ENCODE results near the gene FXR2. TPM values are rescaled to one million over a fixed set of nuclear protein-coding genes. Genes with fewer than 3 reads are reported as not detected.
A peak's percentile ranks its signal among the peaks of the same experiment; 100 is the strongest.

FXR2 gene
- total and polyA plus RNA-seq, 9 donors: 31.4 to 37.2 (median 35.1) TPM

DNA sequence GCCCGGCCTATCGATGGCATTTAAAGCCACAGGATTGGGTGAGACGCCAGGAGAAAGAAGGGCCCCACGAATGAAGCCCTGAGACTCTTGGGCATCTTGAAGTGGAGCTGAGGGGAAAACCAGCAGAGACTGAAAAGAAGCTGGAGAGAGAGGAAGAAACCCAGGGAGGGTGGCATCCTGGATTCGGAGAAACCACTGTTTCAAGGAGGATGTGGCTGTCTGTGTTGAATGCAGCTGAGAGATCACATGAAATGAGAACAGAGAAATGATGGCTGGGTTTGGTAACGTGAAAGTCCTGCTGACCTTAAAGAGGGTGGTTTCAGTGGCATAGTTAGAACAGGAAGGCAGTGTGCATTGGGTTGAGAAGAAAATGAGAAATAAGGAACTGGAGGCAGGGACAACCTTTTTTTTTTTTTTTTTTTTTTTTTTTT is 62.1 kb downstream of the FXR2 start:
- Histone ChIP-seq H3K27ac (ENCODE audit: low read length) (peak overlapping the region; percentile 35), H3K4me1 (ENCODE audit: control insufficient read depth, insufficient read depth, low read length) (peaks cover 27% of the 10 kb centered on the region), H3K27me3 (ENCODE audit: control insufficient read depth, insufficient read depth, low read length) (no peaks in the 10 kb centered on the region), H3K4me3 (ENCODE audit: low read length) (no peak overlapping the region), H3K9me3 (replicated peaks; ENCODE audit: control insufficient read depth, low read depth, low read length) (no peaks in the 10 kb centered on the region), H3K36me3 (ENCODE audit: control insufficient read depth, insufficient read depth, low read length) (peaks cover 6% of the 10 kb centered on the region)
- WGBS (ENCODE audit: insufficient coverage): 78% methylated on average over 6 of the region's 6 CpGs
- peak; percentile 74 for DNase-seq

DNA sequence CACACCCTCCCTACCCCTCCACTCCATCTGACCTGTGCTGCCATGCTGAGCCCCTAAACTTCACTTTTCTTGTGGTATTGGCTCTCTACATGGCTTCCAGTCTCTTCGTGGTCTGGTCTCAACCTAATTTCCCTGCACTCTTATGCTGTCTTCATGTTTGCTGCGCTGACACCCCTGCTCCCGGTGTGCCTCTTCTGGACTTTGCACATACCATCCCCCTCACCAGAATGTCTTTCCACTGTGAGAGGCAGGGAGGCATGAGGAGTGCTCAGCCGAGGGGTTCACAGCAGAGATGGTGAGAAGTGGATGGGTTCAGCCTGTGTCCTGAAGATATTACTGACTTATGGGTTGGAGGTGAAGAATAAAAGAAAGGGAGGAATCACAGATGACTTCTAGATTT is 63.3 kb downstream of the FXR2 start:
- H3K27me3 ChIP-seq (ENCODE audit: control insufficient read depth, insufficient read depth, low read length): no peaks in the 10 kb centered on the region
- peaks cover 6% of the 10 kb centered on the region for H3K36me3 ChIP-seq (ENCODE audit: control insufficient read depth, insufficient read depth, low read length)
- H3K9me3 ChIP-seq (replicated peaks; ENCODE audit: control insufficient read depth, low read depth, low read length): no peaks in the 10 kb centered on the region
- no peak overlapping the region for H3K27ac ChIP-seq (ENCODE audit: low read length)
- WGBS (ENCODE audit: insufficient coverage): 75% methylated on average over 1 of the region's 4 CpGs
- DNase-seq: no peak
- H3K4me1 ChIP-seq (ENCODE audit: control insufficient read depth, insufficient read depth, low read length): peaks cover 19% of the 10 kb centered on the region
- H3K4me3 ChIP-seq (ENCODE audit: low read length): no peak overlapping the region

DNA sequence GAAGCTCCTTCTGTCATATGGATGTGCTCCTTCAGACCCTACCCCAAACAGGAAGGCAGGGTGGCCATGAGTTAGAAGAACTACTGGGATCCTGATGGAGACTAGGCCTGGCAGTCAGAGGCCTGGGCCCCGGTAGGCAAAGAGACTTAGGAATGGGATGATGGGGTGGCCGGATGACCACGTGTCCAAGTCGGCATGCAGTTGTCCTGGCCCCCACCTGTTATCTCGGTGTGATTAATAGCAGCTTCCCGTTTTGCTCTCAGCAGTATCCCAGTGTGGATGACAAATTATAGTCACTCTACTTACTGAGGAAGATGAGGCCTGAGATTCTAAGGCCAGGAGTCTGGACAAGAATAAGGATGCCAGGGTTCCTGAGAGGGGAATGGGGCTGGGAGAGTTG is 64.4 kb downstream of the FXR2 start:
- Histone ChIP-seq H3K27ac (ENCODE audit: low read length) (peak overlapping the region; percentile 29), H3K27me3 (ENCODE audit: control insufficient read depth, insufficient read depth, low read length) (no peaks in the 10 kb centered on the region), H3K9me3 (replicated peaks; ENCODE audit: control insufficient read depth, low read depth, low read length) (no peaks in the 10 kb centered on the region), H3K4me1 (ENCODE audit: control insufficient read depth, insufficient read depth, low read length) (peaks cover 19% of the 10 kb centered on the region), H3K36me3 (ENCODE audit: control insufficient read depth, insufficient read depth, low read length) (peaks cover 6% of the 10 kb centered on the region), H3K4me3 (ENCODE audit: low read length) (no peak overlapping the region)
- 65% methylated on average over 4 of the region's 6 CpGs for WGBS (ENCODE audit: insufficient coverage)
- DNase-seq: no peak

DNA sequence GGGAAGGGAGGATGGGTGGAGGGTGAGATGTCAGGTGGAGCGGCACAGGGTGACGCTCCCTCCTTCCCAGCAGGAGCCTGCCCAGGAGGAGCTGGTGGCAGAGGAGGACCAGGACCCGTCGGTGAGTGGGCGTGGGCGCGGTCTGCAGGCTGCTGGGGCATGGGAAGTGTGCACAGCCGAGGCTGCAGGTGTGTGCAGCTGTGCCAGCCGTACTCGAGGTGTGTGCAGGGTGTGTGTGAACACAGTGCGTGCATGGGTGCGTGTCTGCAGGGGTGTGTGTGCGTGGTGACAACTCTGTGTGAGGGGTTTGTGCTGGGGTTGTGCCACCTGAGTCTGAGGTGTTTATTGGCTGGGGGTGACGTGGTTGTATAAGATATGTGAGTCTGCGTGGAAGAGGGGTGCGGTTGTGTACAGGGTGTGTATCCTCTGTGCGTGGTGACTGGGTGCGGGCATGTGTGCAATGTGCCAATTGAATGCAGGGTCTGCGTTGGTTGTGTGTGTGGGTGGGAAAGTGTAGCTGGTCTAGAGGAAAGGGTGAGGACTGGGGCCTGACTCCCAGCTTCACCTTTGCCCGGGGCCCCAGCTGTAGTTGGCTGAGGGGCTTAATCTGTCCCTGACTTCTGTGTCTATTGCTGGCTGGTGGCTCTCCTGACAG is 65.2 kb downstream of the FXR2 start:
- H3K27ac ChIP-seq (ENCODE audit: low read length): peak overlapping the region; percentile 79
- peak overlapping the region; percentile 72 for H3K4me3 ChIP-seq (ENCODE audit: low read length)
- H3K36me3 ChIP-seq (ENCODE audit: control insufficient read depth, insufficient read depth, low read length): peaks cover 6% of the 10 kb centered on the region
- WGBS (ENCODE audit: insufficient coverage): 38% methylated on average over 20 of the region's 20 CpGs
- H3K9me3 ChIP-seq (replicated peaks; ENCODE audit: control insufficient read depth, low read depth, low read length): no peaks in the 10 kb centered on the region
- DNase-seq: no peak
- peaks cover 19% of the 10 kb centered on the region for H3K4me1 ChIP-seq (ENCODE audit: control insufficient read depth, insufficient read depth, low read length)
- H3K27me3 ChIP-seq (ENCODE audit: control insufficient read depth, insufficient read depth, low read length): no peaks in the 10 kb centered on the region

DNA sequence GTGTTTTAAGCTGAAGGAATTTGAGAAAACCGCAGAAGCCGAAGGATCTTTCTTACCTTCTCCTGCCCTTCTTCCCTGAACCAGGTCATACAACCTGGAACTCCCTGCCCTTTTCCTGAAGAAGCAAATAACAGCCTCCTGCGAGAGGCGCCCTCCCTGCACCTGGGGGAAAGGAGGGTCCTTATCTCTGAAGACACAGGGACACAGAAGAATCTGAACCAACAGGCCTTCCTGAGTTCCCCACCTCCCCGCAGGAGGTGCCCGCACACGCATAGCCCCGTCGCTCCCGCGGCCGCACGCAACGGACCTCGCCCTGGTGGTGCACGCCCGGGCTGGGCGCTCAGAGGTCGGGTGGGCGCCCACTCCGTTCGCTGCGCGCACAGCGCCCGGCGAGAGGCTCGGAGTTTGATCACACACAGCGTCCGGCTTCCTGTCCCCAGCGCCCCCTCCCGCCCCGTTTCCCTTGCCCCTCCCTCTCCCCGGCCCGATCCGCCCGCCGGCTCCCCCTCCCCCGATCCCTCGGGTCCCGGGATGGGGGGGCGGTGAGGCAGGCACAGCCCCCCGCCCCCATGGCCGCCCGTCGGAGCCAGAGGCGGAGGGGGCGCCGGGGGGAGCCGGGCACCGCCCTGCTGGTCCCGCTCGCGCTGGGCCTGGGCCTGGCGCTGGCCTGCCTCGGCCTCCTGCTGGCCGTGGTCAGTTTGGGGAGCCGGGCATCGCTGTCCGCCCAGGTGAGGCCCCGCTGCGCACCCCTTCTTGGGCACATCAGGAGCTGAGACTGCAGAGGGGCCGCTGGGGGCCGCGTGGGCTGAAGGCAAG is 65.9 kb downstream of the FXR2 start, which contains the start of gene TNFSF12:
Gene TNFSF12 (plus strand): TSS at position 474 of the 816 bp plus-strand sequence. CDS start 96 bp downstream, at position 570.
- peak within 1 kb of the TSS; percentile 79 for H3K27ac ChIP-seq (ENCODE audit: low read length)
- peaks cover 6% of the 10 kb centered on the region for H3K36me3 ChIP-seq (ENCODE audit: control insufficient read depth, insufficient read depth, low read length)
- H3K9me3 ChIP-seq (replicated peaks; ENCODE audit: control insufficient read depth, low read depth, low read length): no peaks in the 10 kb centered on the region
- H3K27me3 ChIP-seq (ENCODE audit: control insufficient read depth, insufficient read depth, low read length): no peaks in the 10 kb centered on the region
- peak within 1 kb of the TSS; percentile 72 for H3K4me3 ChIP-seq (ENCODE audit: low read length)
- peak; percentile 78 for DNase-seq
- peaks cover 19% of the 10 kb centered on the region for H3K4me1 ChIP-seq (ENCODE audit: control insufficient read depth, insufficient read depth, low read length)
- 2% methylated on average over 50 of the region's 65 CpGs for WGBS (ENCODE audit: insufficient coverage)

DNA sequence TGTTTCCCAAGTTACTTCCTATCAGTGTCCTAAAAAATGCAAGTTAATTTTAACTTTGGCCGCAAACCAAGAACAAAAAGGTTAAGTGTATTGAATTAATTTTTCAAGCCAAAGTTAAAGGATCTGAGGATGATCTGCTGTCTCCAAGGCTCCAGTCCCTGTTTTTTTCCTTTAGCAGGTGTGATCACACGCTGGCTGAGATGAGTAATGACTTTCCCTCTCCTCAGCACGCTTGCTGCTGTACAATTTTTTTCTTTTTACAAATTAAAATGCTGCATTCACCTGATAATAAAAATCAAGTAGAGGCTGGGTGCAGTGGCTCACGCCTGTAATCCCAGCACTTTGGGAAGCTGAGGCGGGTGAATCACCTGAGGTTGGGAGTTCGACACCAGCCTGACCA is 69.8 kb downstream of the FXR2 start:
- Histone ChIP-seq H3K27ac (ENCODE audit: low read length) (no peak overlapping the region), H3K4me3 (ENCODE audit: low read length) (no peak overlapping the region), H3K9me3 (replicated peaks; ENCODE audit: control insufficient read depth, low read depth, low read length) (no peaks in the 10 kb centered on the region), H3K36me3 (ENCODE audit: control insufficient read depth, insufficient read depth, low read length) (no peaks in the 10 kb centered on the region), H3K4me1 (ENCODE audit: control insufficient read depth, insufficient read depth, low read length) (peaks cover 11% of the 10 kb centered on the region), H3K27me3 (ENCODE audit: control insufficient read depth, insufficient read depth, low read length) (no peaks in the 10 kb centered on the region)
- 80% methylated on average over 1 of the region's 6 CpGs for WGBS (ENCODE audit: insufficient coverage)
- DNase-seq: peak; percentile 32

Other genes with a start within 250 kb of the FXR2 start
- 0.31 TPM for gene TNK1, start 233.8 kb downstream of the FXR2 start, total RNA-seq
- 1 to 10 TPM in 2 of 8 donors, under 1 TPM in 6; 0.23 to 1.3 (median 0.70) TPM for gene TNK1, start 233.8 kb downstream of the FXR2 start, polyA plus RNA-seq (ENCODE audit: insufficient read depth in 1 of 8, insufficient read length in 8 of 8, low replicate concordance in 1 of 8)
- 14.2 TPM for gene PLSCR3, start 220.4 kb downstream of the FXR2 start, total RNA-seq
- gene PLSCR3, start 220.4 kb downstream of the FXR2 start, polyA plus RNA-seq (ENCODE audit: insufficient read depth in 1 of 8, insufficient read length in 8 of 8, low replicate concordance in 1 of 8): 10 to 100 TPM; 24.2 to 38.9 (median 30.0) TPM
- gene TMEM256, start 210.8 kb downstream of the FXR2 start, total RNA-seq: 100 TPM
- gene TMEM256, start 210.8 kb downstream of the FXR2 start, polyA plus RNA-seq (ENCODE audit: insufficient read depth in 1 of 8, insufficient read length in 8 of 8, low replicate concordance in 1 of 8): 10 to 100 TPM; 45.4 to 70.0 (median 57.7) TPM
- gene NLGN2, start 207.1 kb downstream of the FXR2 start, total RNA-seq: 7.7 TPM
- gene NLGN2, start 207.1 kb downstream of the FXR2 start, polyA plus RNA-seq (ENCODE audit: insufficient read depth in 1 of 8, insufficient read length in 8 of 8, low replicate concordance in 1 of 8): 10 to 100 TPM; 20.6 to 36.2 (median 27.0) TPM
- gene SPEM1, start 194.6 kb downstream of the FXR2 start, total RNA-seq: not detected
- not detected for gene SPEM1, start 194.6 kb downstream of the FXR2 start, polyA plus RNA-seq (ENCODE audit: insufficient read depth in 1 of 8, insufficient read length in 8 of 8, low replicate concordance in 1 of 8)
- gene SPEM2, start 189.3 kb downstream of the FXR2 start, total RNA-seq: not detected
- gene SPEM2, start 189.3 kb downstream of the FXR2 start, polyA plus RNA-seq (ENCODE audit: insufficient read depth in 1 of 8, insufficient read length in 8 of 8, low replicate concordance in 1 of 8): not detected
- not detected for gene SPEM3, start 186.0 kb downstream of the FXR2 start, total RNA-seq
- under 1 TPM in 1 of 8 donors, not detected in 7; 0.26 TPM for gene SPEM3, start 186.0 kb downstream of the FXR2 start, polyA plus RNA-seq (ENCODE audit: insufficient read depth in 1 of 8, insufficient read length in 8 of 8, low replicate concordance in 1 of 8)
- gene TMEM102, start 179.5 kb downstream of the FXR2 start, total RNA-seq: 0.93 TPM
- 1 to 10 TPM in 4 of 8 donors, under 1 TPM in 4; 0.72 to 1.7 (median 0.95) TPM for gene TMEM102, start 179.5 kb downstream of the FXR2 start, polyA plus RNA-seq (ENCODE audit: insufficient read depth in 1 of 8, insufficient read length in 8 of 8, low replicate concordance in 1 of 8)
- 1.6 TPM for gene FGF11, start 175.4 kb downstream of the FXR2 start, total RNA-seq
- gene FGF11, start 175.4 kb downstream of the FXR2 start, polyA plus RNA-seq (ENCODE audit: insufficient read depth in 1 of 8, insufficient read length in 8 of 8, low replicate concordance in 1 of 8): 1 to 10 TPM; 1.0 to 4.8 (median 2.1) TPM
- gene CHRNB1, start 169.8 kb downstream of the FXR2 start, total RNA-seq: 52.8 TPM
- 10 to 100 TPM; 58.0 to 80.8 (median 70.9) TPM for gene CHRNB1, start 169.8 kb downstream of the FXR2 start, polyA plus RNA-seq (ENCODE audit: insufficient read depth in 1 of 8, insufficient read length in 8 of 8, low replicate concordance in 1 of 8)
- gene ZBTB4, start 135.3 kb downstream of the FXR2 start, total RNA-seq: 14.1 TPM
- 10 to 100 TPM; 20.1 to 31.6 (median 24.5) TPM for gene ZBTB4, start 135.3 kb downstream of the FXR2 start, polyA plus RNA-seq (ENCODE audit: insufficient read depth in 1 of 8, insufficient read length in 8 of 8, low replicate concordance in 1 of 8)
- not detected for gene SLC35G6, start 133.5 kb downstream of the FXR2 start, total RNA-seq
- gene SLC35G6, start 133.5 kb downstream of the FXR2 start, polyA plus RNA-seq (ENCODE audit: insufficient read depth in 1 of 8, insufficient read length in 8 of 8, low replicate concordance in 1 of 8): under 1 TPM in 6 of 8 donors, not detected in 2; 0.09 to 0.27 (median 0.18) TPM
- gene POLR2A, start 130.5 kb downstream of the FXR2 start, total RNA-seq: 30.9 TPM
- 10 to 100 TPM; 42.0 to 81.0 (median 60.8) TPM for gene POLR2A, start 130.5 kb downstream of the FXR2 start, polyA plus RNA-seq (ENCODE audit: insufficient read depth in 1 of 8, insufficient read length in 8 of 8, low replicate concordance in 1 of 8)
- gene TNFSF12, start 65.8 kb downstream of the FXR2 start, total RNA-seq: 13.2 TPM
- 10 to 100 TPM; 22.2 to 35.9 (median 28.2) TPM for gene TNFSF12, start 65.8 kb downstream of the FXR2 start, polyA plus RNA-seq (ENCODE audit: insufficient read depth in 1 of 8, insufficient read length in 8 of 8, low replicate concordance in 1 of 8)
- 2.2 TPM for gene TNFSF13, start 56.1 kb downstream of the FXR2 start, total RNA-seq
- gene TNFSF13, start 56.1 kb downstream of the FXR2 start, polyA plus RNA-seq (ENCODE audit: insufficient read depth in 1 of 8, insufficient read length in 8 of 8, low replicate concordance in 1 of 8): 1 to 10 TPM; 3.5 to 5.9 (median 4.3) TPM
- gene SENP3, start 53.0 kb downstream of the FXR2 start, total RNA-seq: 34.5 TPM
- gene SENP3, start 53.0 kb downstream of the FXR2 start, polyA plus RNA-seq (ENCODE audit: insufficient read depth in 1 of 8, insufficient read length in 8 of 8, low replicate concordance in 1 of 8): 10 to 100 TPM; 33.8 to 43.6 (median 41.7) TPM
- 15.7 TPM for gene CD68, start 35.3 kb downstream of the FXR2 start, total RNA-seq
- gene CD68, start 35.3 kb downstream of the FXR2 start, polyA plus RNA-seq (ENCODE audit: insufficient read depth in 1 of 8, insufficient read length in 8 of 8, low replicate concordance in 1 of 8): 10 to 100 TPM; 20.2 to 56.6 (median 38.8) TPM
- gene MPDU1, start 31.0 kb downstream of the FXR2 start, total RNA-seq: 34.4 TPM
- gene MPDU1, start 31.0 kb downstream of the FXR2 start, polyA plus RNA-seq (ENCODE audit: insufficient read depth in 1 of 8, insufficient read length in 8 of 8, low replicate concordance in 1 of 8): 10 to 100 TPM; 43.2 to 63.6 (median 50.2) TPM
- 1.4 TPM for gene SOX15, start 24.8 kb downstream of the FXR2 start, total RNA-seq
- 1 to 10 TPM; 1.6 to 4.1 (median 2.0) TPM for gene SOX15, start 24.8 kb downstream of the FXR2 start, polyA plus RNA-seq (ENCODE audit: insufficient read depth in 1 of 8, insufficient read length in 8 of 8, low replicate concordance in 1 of 8)
- 72.1 TPM for gene SAT2, start 12.9 kb upstream of the FXR2 start, total RNA-seq
- 10 to 100 TPM; 61.5 to 82.1 (median 69.9) TPM for gene SAT2, start 12.9 kb upstream of the FXR2 start, polyA plus RNA-seq (ENCODE audit: insufficient read depth in 1 of 8, insufficient read length in 8 of 8, low replicate concordance in 1 of 8)
- 0.58 TPM for gene SHBG, start 15.2 kb upstream of the FXR2 start, total RNA-seq
- 1 to 10 TPM in 5 of 8 donors, under 1 TPM in 3; 0.63 to 1.5 (median 1.1) TPM for gene SHBG, start 15.2 kb upstream of the FXR2 start, polyA plus RNA-seq (ENCODE audit: insufficient read depth in 1 of 8, insufficient read length in 8 of 8, low replicate concordance in 1 of 8)
- 2.7 TPM for gene ATP1B2, start 36.0 kb upstream of the FXR2 start, total RNA-seq
- gene ATP1B2, start 36.0 kb upstream of the FXR2 start, polyA plus RNA-seq (ENCODE audit: insufficient read depth in 1 of 8, insufficient read length in 8 of 8, low replicate concordance in 1 of 8): 10 to 100 TPM; 12.4 to 27.3 (median 23.4) TPM
- gene TP53, start 72.6 kb upstream of the FXR2 start, total RNA-seq: 17.9 TPM
- 10 to 100 TPM; 33.8 to 51.8 (median 40.9) TPM for gene TP53, start 72.6 kb upstream of the FXR2 start, polyA plus RNA-seq (ENCODE audit: insufficient read depth in 1 of 8, insufficient read length in 8 of 8, low replicate concordance in 1 of 8)
- 5.9 TPM for gene WRAP53, start 73.6 kb upstream of the FXR2 start, total RNA-seq
- 10 to 100 TPM in 1 of 8 donors, 1 to 10 TPM in 7; 7.9 to 10.0 (median 8.3) TPM for gene WRAP53, start 73.6 kb upstream of the FXR2 start, polyA plus RNA-seq (ENCODE audit: insufficient read depth in 1 of 8, insufficient read length in 8 of 8, low replicate concordance in 1 of 8)
- 3.6 TPM for gene EFNB3, start 90.3 kb upstream of the FXR2 start, total RNA-seq
- 10 to 100 TPM in 1 of 8 donors, 1 to 10 TPM in 7; 4.0 to 11.6 (median 7.0) TPM for gene EFNB3, start 90.3 kb upstream of the FXR2 start, polyA plus RNA-seq (ENCODE audit: insufficient read depth in 1 of 8, insufficient read length in 8 of 8, low replicate concordance in 1 of 8)
- 4.6 TPM for gene DNAH2, start 102.8 kb upstream of the FXR2 start, total RNA-seq
- 10 to 100 TPM in 2 of 8 donors, 1 to 10 TPM in 6; 3.9 to 18.3 (median 6.2) TPM for gene DNAH2, start 102.8 kb upstream of the FXR2 start, polyA plus RNA-seq (ENCODE audit: insufficient read depth in 1 of 8, insufficient read length in 8 of 8, low replicate concordance in 1 of 8)
- gene KDM6B, start 219.3 kb upstream of the FXR2 start, total RNA-seq: 5.4 TPM
- gene KDM6B, start 219.3 kb upstream of the FXR2 start, polyA plus RNA-seq (ENCODE audit: insufficient read depth in 1 of 8, insufficient read length in 8 of 8, low replicate concordance in 1 of 8): 10 to 100 TPM; 10.9 to 20.1 (median 15.9) TPM
- 18.4 TPM for gene TMEM88, start 240.2 kb upstream of the FXR2 start, total RNA-seq
- gene TMEM88, start 240.2 kb upstream of the FXR2 start, polyA plus RNA-seq (ENCODE audit: insufficient read depth in 1 of 8, insufficient read length in 8 of 8, low replicate concordance in 1 of 8): 10 to 100 TPM; 22.4 to 30.3 (median 27.9) TPM
- 97.7 TPM for gene NAA38, start 242.7 kb upstream of the FXR2 start, total RNA-seq
- 10 to 100 TPM; 44.6 to 65.7 (median 54.2) TPM for gene NAA38, start 242.7 kb upstream of the FXR2 start, polyA plus RNA-seq (ENCODE audit: insufficient read depth in 1 of 8, insufficient read length in 8 of 8, low replicate concordance in 1 of 8)
- 5.9 TPM for gene CYB5D1, start 243.1 kb upstream of the FXR2 start, total RNA-seq
- gene CYB5D1, start 243.1 kb upstream of the FXR2 start, polyA plus RNA-seq (ENCODE audit: insufficient read depth in 1 of 8, insufficient read length in 8 of 8, low replicate concordance in 1 of 8): 1 to 10 TPM; 6.5 to 9.3 (median 7.4) TPM